ENCODE results near the gene NCBP3. TPM values are rescaled to one million over a fixed set of nuclear protein-coding genes. Genes with fewer than 3 reads are reported as not detected.

NCBP3 gene
- total RNA-seq, 2 experiments from 2014 or later: 24.5 to 45.7 TPM

DNA sequence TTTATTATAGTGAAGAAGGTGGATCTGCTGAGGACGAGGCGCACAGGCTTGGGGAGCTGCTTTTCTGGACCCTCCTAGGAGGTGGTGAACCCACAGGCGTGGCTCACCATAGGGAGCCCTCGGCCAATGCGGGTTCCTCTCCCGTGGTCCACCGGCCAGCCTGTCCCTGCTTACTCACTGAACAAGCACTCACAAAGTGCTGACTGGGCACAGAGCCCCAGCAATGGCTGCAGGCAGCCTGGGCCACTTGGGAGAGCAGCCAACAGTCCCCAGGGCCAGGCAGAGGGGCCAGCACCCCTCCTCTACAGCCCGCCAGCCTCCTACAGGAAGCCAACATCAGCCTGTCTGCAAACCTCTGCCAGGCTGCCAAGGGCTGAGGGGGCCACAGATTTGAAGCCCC lies 19.1 kb upstream of the NCBP3 start:
- H3K4me2 ChIP-seq (ENCODE audit: low read length): no peak overlapping the region
- no TSS peak for BruUV-seq (replicated peaks)
- H3K79me2 ChIP-seq (ENCODE audit: insufficient read depth, low read depth, low read length): no peaks in the 10 kb centered on the region
- TF ChIP-seq, protein P1, sequence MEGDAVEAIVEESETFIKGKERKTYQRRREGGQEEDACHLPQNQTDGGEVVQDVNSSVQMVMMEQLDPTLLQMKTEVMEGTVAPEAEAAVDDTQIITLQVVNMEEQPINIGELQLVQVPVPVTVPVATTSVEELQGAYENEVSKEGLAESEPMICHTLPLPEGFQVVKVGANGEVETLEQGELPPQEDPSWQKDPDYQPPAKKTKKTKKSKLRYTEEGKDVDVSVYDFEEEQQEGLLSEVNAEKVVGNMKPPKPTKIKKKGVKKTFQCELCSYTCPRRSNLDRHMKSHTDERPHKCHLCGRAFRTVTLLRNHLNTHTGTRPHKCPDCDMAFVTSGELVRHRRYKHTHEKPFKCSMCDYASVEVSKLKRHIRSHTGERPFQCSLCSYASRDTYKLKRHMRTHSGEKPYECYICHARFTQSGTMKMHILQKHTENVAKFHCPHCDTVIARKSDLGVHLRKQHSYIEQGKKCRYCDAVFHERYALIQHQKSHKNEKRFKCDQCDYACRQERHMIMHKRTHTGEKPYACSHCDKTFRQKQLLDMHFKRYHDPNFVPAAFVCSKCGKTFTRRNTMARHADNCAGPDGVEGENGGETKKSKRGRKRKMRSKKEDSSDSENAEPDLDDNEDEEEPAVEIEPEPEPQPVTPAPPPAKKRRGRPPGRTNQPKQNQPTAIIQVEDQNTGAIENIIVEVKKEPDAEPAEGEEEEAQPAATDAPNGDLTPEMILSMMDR (conservative IDR thresholded peaks at IDR 0.05; ENCODE audit: low read length): no peak
- no peak for TF ChIP-seq EZH2phosphoT487 (IDR thresholded peaks at IDR 0.05; ENCODE audit: borderline replicate concordance, low read depth, low read length)
- H3K4me1 ChIP-seq (ENCODE audit: insufficient read depth, low read length, poor library complexity, severe bottlenecking): no peaks in the 10 kb centered on the region
- H4K20me1 ChIP-seq (ENCODE audit: insufficient read depth, low read length): no peaks in the 10 kb centered on the region
- ChIA-PET POLR2A (interaction anchor here (0.7 kb wide), 1 partner anchor 68 kb away, joined by 5 read pairs; no protein-coding TSS in a partner anchor), CTCF (ENCODE audit: unreplicated experiment) (no interaction called here)
- no peaks in the 10 kb centered on the region for H3K9me2 ChIP-seq (ENCODE audit: insufficient read depth, low read length)
- no peak for DNase-seq (ENCODE audit: low spot score)
- no peak overlapping the region for H2AFZ ChIP-seq (ENCODE audit: low read length)
- intact Hi-C loops (cut with micrococcal nuclease; ENCODE audit: unreplicated experiment): no loop called here
- no peaks in the 10 kb centered on the region for H3K36me3 ChIP-seq (ENCODE audit: insufficient read depth, low read length)
- no peak overlapping the region for H3K27ac ChIP-seq (ENCODE audit: low read depth, low read length, poor library complexity, severe bottlenecking)
- H3K4me3 ChIP-seq (ENCODE audit: low read depth, low read length, poor library complexity, severe bottlenecking): no peak overlapping the region
- H3K9me3 ChIP-seq (ENCODE audit: low read length): no peaks in the 10 kb centered on the region

DNA sequence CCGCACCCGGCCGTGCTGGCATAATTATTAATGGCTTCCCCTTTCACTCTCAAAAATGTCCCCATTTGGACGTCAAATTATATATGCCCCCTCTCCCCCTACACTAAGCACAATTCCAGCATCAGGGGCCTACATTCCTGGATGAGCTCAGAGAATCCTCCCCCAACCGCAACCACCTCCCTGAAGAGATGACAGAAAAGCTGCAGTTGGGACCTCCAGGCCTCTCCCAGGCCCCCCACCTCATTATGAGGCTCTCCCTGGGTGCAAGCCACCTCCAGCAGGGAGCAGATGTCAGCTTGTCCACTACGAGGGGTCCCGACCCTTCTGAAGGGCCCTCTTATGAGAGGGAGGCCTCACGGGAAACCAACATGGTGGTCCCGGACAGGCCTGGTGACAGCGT lies 18.5 kb upstream of the NCBP3 start:
- H3K79me2 ChIP-seq (ENCODE audit: insufficient read depth, low read depth, low read length): no peaks in the 10 kb centered on the region
- no peaks in the 10 kb centered on the region for H3K9me3 ChIP-seq (ENCODE audit: low read length)
- no peaks in the 10 kb centered on the region for H3K36me3 ChIP-seq (ENCODE audit: insufficient read depth, low read length)
- no peak overlapping the region for H3K27ac ChIP-seq (ENCODE audit: low read depth, low read length, poor library complexity, severe bottlenecking)
- intact Hi-C loops (cut with micrococcal nuclease; ENCODE audit: unreplicated experiment): no loop called here
- no peak overlapping the region for H2AFZ ChIP-seq (ENCODE audit: low read length)
- POLR2A ChIA-PET: interaction anchor here (1.0 kb wide), 1 partner anchor 72 kb away, joined by 3 read pairs; no protein-coding TSS in a partner anchor
- no peaks in the 10 kb centered on the region for H3K9me2 ChIP-seq (ENCODE audit: insufficient read depth, low read length)
- BruUV-seq (replicated peaks): no TSS peak
- H4K20me1 ChIP-seq (ENCODE audit: insufficient read depth, low read length): no peaks in the 10 kb centered on the region
- TF ChIP-seq EZH2phosphoT487 (IDR thresholded peaks at IDR 0.05; ENCODE audit: borderline replicate concordance, low read depth, low read length): no peak
- TF ChIP-seq, protein P1 (conservative IDR thresholded peaks at IDR 0.05; ENCODE audit: low read length): no peak
- no peak for DNase-seq (ENCODE audit: low spot score)
- H3K4me2 ChIP-seq (ENCODE audit: low read length): no peak overlapping the region
- H3K4me3 ChIP-seq (ENCODE audit: low read depth, low read length, poor library complexity, severe bottlenecking): no peak overlapping the region
- CTCF ChIA-PET (ENCODE audit: unreplicated experiment): no interaction called here
- H3K4me1 ChIP-seq (ENCODE audit: insufficient read depth, low read length, poor library complexity, severe bottlenecking): no peaks in the 10 kb centered on the region

DNA sequence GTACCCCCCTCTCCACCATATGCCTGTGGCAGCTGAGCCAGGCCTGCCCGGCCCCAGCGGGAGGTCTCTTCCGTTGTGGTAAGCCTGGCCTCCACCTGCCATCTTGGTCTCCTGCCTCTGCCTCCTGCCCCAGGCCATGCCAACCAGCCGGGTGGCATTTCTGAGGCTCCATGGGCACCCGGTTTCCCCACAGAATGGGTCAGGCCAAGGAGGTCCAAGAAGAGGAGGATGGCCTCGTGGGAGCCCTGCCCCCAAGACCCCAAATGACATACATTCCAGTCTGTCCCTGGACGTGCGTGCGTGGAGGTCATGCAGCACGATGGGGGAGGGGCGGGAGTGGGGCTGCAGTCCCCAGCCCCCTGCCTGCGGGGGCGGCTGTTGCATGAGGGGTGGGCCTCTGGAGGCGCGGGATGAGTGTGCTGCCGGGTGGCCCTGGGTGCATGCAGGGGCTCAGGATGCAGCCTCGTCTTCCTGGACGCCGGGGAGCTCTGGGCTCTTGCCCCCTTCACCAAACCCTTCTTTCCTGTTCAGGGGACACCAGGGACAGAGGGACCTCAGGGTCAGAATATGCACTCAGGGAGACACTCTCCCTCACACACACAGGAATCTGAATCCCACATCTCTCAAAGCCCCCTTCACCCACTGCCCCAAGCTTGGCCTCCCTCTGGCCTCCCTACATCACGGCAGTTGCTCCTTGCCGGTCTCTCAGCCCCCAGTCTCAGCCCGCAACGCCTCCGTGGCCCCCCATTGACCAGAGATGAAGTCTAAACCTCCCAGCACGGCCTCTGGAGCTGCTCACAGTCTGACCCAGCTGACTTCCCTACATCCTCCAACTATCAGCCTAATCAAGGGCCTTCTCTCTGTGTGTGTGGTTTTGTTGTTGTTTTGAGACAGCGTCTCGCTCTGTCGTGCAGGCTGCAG lies 16.0 kb upstream of the NCBP3 start:
- ChIA-PET POLR2A (no interaction called here), CTCF (ENCODE audit: unreplicated experiment) (no interaction called here)
- TF ChIP-seq EZH2phosphoT487 (IDR thresholded peaks at IDR 0.05; ENCODE audit: borderline replicate concordance, low read depth, low read length): no peak
- TF ChIP-seq, protein P1 (conservative IDR thresholded peaks at IDR 0.05; ENCODE audit: low read length): no peak
- H3K4me2 ChIP-seq (ENCODE audit: low read length): no peak overlapping the region
- intact Hi-C loops (cut with micrococcal nuclease; ENCODE audit: unreplicated experiment): no loop called here
- no peaks in the 10 kb centered on the region for H3K36me3 ChIP-seq (ENCODE audit: insufficient read depth, low read length)
- H3K79me2 ChIP-seq (ENCODE audit: insufficient read depth, low read depth, low read length): no peaks in the 10 kb centered on the region
- no TSS peak for BruUV-seq (replicated peaks)
- no peak overlapping the region for H2AFZ ChIP-seq (ENCODE audit: low read length)
- H3K9me3 ChIP-seq (ENCODE audit: low read length): no peaks in the 10 kb centered on the region
- H3K4me1 ChIP-seq (ENCODE audit: insufficient read depth, low read length, poor library complexity, severe bottlenecking): no peaks in the 10 kb centered on the region
- no peaks in the 10 kb centered on the region for H4K20me1 ChIP-seq (ENCODE audit: insufficient read depth, low read length)
- H3K9me2 ChIP-seq (ENCODE audit: insufficient read depth, low read length): no peaks in the 10 kb centered on the region
- H3K4me3 ChIP-seq (ENCODE audit: low read depth, low read length, poor library complexity, severe bottlenecking): no peak overlapping the region
- H3K27ac ChIP-seq (ENCODE audit: low read depth, low read length, poor library complexity, severe bottlenecking): no peak overlapping the region
- DNase-seq (ENCODE audit: low spot score): no peak
